Neural progenitor cell (in vitro differentiated cells): ENCODE measurements around the gene VMP1.

Experiments used
- EZH2 ChIP-seq: fragments of 200-600 bp; sonication (generic); IDR thresholded peaks from 2 replicates; pipeline ENCODE4 v1.6.1; 2017; ENCODE audit warnings: antibody characterized with exemption, mild to moderate bottlenecking, moderate library complexity
- EZH2phosphoT487 ChIP-seq: fragments of 200-600 bp; sonication (generic); IDR thresholded peaks from 2 replicates; pipeline ENCODE4 v1.6.1; 2017; ENCODE audit warnings: antibody characterized with exemption
- TF ChIP-seq, protein P1 (sequence below): fragments of 200-600 bp; sonication (generic); IDR thresholded peaks from 2 replicates; pipeline ENCODE4 v1.5.1; 2017; ENCODE audit warnings: antibody characterized with exemption, mild to moderate bottlenecking

DNA sequence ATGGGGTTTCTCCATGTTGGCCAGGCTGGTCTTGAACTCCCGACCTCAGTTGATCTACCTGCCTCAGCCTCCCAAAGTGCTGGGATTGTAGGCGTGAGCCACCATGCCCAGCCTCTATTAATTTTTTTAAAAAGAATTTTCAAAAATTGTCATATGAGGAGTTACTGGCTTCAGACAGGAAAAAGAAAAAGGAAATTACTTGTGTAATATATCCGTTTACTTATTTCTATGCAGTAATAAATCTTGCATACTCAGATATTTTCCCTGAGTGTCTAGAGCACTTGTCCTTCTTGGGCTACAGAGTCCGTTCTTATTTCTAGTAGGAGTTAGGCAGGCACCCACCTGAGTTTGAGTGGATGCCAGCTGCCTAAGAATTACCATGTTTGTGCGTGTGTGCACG lies 85.8 kb downstream of the VMP1 start:
- TF ChIP-seq, protein P1, sequence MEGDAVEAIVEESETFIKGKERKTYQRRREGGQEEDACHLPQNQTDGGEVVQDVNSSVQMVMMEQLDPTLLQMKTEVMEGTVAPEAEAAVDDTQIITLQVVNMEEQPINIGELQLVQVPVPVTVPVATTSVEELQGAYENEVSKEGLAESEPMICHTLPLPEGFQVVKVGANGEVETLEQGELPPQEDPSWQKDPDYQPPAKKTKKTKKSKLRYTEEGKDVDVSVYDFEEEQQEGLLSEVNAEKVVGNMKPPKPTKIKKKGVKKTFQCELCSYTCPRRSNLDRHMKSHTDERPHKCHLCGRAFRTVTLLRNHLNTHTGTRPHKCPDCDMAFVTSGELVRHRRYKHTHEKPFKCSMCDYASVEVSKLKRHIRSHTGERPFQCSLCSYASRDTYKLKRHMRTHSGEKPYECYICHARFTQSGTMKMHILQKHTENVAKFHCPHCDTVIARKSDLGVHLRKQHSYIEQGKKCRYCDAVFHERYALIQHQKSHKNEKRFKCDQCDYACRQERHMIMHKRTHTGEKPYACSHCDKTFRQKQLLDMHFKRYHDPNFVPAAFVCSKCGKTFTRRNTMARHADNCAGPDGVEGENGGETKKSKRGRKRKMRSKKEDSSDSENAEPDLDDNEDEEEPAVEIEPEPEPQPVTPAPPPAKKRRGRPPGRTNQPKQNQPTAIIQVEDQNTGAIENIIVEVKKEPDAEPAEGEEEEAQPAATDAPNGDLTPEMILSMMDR = no peak
- TF ChIP-seq EZH2 = no peak
- no peak for TF ChIP-seq EZH2phosphoT487
